Effector memory CD4-positive, alpha-beta T cell (primary cell): ENCODE results near the gene CNOT9.

Experiments
- DNase-seq, 3 donors: peaks; one replicate each; pipeline ENCODE4 v3.0.0-alpha.2; 2020
- H3K27ac ChIP-seq: 2 replicates; pipeline ENCODE4 v1.7.0; 2013; ENCODE audit warnings: mild to moderate bottlenecking, low read length, moderate library complexity; ENCODE audit not compliant: insufficient read depth, poor library complexity, severe bottlenecking
- H3K27me3 ChIP-seq: replicated peaks from 2 replicates; pipeline ENCODE4 v1.7.0; 2013; ENCODE audit warnings: mild to moderate bottlenecking, low read length; ENCODE audit not compliant: insufficient read depth, control insufficient read depth, poor library complexity, severe bottlenecking
- H3K36me3 ChIP-seq: 2 replicates; pipeline ENCODE4 v1.7.0; 2013; ENCODE audit warnings: mild to moderate bottlenecking, low read length, moderate library complexity; ENCODE audit not compliant: control insufficient read depth, insufficient read depth
- H3K4me1 ChIP-seq: 2 replicates; pipeline ENCODE4 v1.7.0; 2013; ENCODE audit warnings: low read length, mild to moderate bottlenecking; ENCODE audit not compliant: control insufficient read depth, insufficient read depth, poor library complexity, severe bottlenecking
- H3K4me3 ChIP-seq: 2 replicates; pipeline ENCODE4 v1.7.0; 2013; ENCODE audit warnings: low read length, low read depth, mild to moderate bottlenecking; ENCODE audit not compliant: insufficient read depth, poor library complexity, severe bottlenecking
- H3K9me3 ChIP-seq: 2 replicates; pipeline ENCODE4 v1.7.0; 2013; ENCODE audit warnings: mild to moderate bottlenecking, low read length, moderate library complexity; ENCODE audit not compliant: control insufficient read depth

Gene CNOT9

GRCh38 chr2:218618102-218618860 is 49.6 kb downstream of the CNOT9 start:
- no peaks in the 10 kb centered on the region for H3K4me1 ChIP-seq
- H3K4me3 ChIP-seq, result no peak overlapping the region
- H3K9me3 ChIP-seq, result no peaks in the 10 kb centered on the region
- no peak overlapping the region for H3K27ac ChIP-seq
- no peak for DNase-seq
- H3K27me3 ChIP-seq, result no peaks in the 10 kb centered on the region
- no peaks in the 10 kb centered on the region for H3K36me3 ChIP-seq

GRCh38 chr2:218621007-218621406 is 52.4 kb downstream of the CNOT9 start:
- Histone ChIP-seq H3K36me3 (no peaks in the 10 kb centered on the region), H3K9me3 (no peaks in the 10 kb centered on the region), H3K4me3 (no peak overlapping the region), H3K27ac (no peak overlapping the region), H3K27me3 (no peaks in the 10 kb centered on the region), H3K4me1 (no peaks in the 10 kb centered on the region)
- DNase-seq, result no peak

GRCh38 chr2:218622606-218623365 is 54.1 kb downstream of the CNOT9 start:
- H3K27ac ChIP-seq, result no peak overlapping the region
- H3K4me1 ChIP-seq, result no peaks in the 10 kb centered on the region
- H3K27me3 ChIP-seq, result no peaks in the 10 kb centered on the region
- H3K4me3 ChIP-seq, result no peak overlapping the region
- DNase-seq, result no peak
- no peaks in the 10 kb centered on the region for H3K9me3 ChIP-seq
- H3K36me3 ChIP-seq, result no peaks in the 10 kb centered on the region

- no peaks in the 10 kb centered on the region for H3K36me3 ChIP-seq
- H3K4me1 ChIP-seq, result no peaks in the 10 kb centered on the region
- DNase-seq, result no peak
- no peaks in the 10 kb centered on the region for H3K9me3 ChIP-seq
- no peaks in the 10 kb centered on the region for H3K27me3 ChIP-seq
- H3K4me3 ChIP-seq, result no peak overlapping the region
- H3K27ac ChIP-seq, result no peak overlapping the region
These were observed 54.7 kb downstream of the CNOT9 start for GRCh38 chr2:218623366-218623705.

- DNase-seq, result no peak
- no peaks in the 10 kb centered on the region for H3K9me3 ChIP-seq
- no peak overlapping the region for H3K4me3 ChIP-seq
- H3K36me3 ChIP-seq, result no peaks in the 10 kb centered on the region
- no peaks in the 10 kb centered on the region for H3K27me3 ChIP-seq
- no peaks in the 10 kb centered on the region for H3K4me1 ChIP-seq
- no peak overlapping the region for H3K27ac ChIP-seq
These were observed 57.7 kb downstream of the CNOT9 start for GRCh38 chr2:218626369-218626768.

DNA sequence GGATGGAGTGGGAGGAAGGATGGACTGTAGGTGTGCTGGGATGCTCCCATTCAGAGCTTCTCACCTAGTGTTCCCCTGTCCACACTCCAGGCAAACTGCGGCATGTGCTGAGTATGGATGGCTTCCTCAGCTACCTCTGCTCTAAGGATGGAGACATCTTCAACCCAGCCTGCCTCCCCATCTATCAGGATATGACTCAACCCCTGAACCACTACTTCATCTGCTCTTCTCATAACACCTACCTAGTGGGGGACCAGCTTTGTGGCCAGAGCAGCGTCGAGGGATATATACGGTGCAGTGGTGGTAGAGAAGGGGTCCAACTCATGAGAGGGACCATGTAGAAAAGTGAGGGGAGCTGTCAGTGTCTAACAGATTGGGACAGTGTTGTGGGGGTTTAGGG is 59.3 kb downstream of the CNOT9 start:
- Histone ChIP-seq H3K4me1 (no peaks in the 10 kb centered on the region), H3K27ac (no peak overlapping the region), H3K4me3 (no peak overlapping the region), H3K9me3 (no peaks in the 10 kb centered on the region), H3K36me3 (no peaks in the 10 kb centered on the region), H3K27me3 (no peaks in the 10 kb centered on the region)
- DNase-seq, result no peak

GRCh38 chr2:218631837-218632236 is 63.2 kb downstream of the CNOT9 start:
- H3K4me1 ChIP-seq, result no peaks in the 10 kb centered on the region
- no peaks in the 10 kb centered on the region for H3K27me3 ChIP-seq
- no peak overlapping the region for H3K27ac ChIP-seq
- no peak for DNase-seq
- no peak overlapping the region for H3K4me3 ChIP-seq
- peaks cover 21% of the 10 kb centered on the region for H3K36me3 ChIP-seq
- no peaks in the 10 kb centered on the region for H3K9me3 ChIP-seq

- H3K4me3 ChIP-seq, result no peak overlapping the region
- peaks cover 56% of the 10 kb centered on the region for H3K36me3 ChIP-seq
- DNase-seq, result no peak
- no peak overlapping the region for H3K27ac ChIP-seq
- H3K27me3 ChIP-seq, result no peaks in the 10 kb centered on the region
- H3K4me1 ChIP-seq, result no peaks in the 10 kb centered on the region
- H3K9me3 ChIP-seq, result no peaks in the 10 kb centered on the region
These were observed 67.1 kb downstream of the CNOT9 start for GRCh38 chr2:218635719-218636118.

GRCh38 chr2:218638372-218638771 is 69.7 kb downstream of the CNOT9 start:
- no peak for DNase-seq
- peaks cover 77% of the 10 kb centered on the region for H3K36me3 ChIP-seq
- no peak overlapping the region for H3K27ac ChIP-seq
- no peaks in the 10 kb centered on the region for H3K4me1 ChIP-seq
- no peaks in the 10 kb centered on the region for H3K27me3 ChIP-seq
- H3K4me3 ChIP-seq, result no peak overlapping the region
- H3K9me3 ChIP-seq, result no peaks in the 10 kb centered on the region

GRCh38 chr2:218642121-218642656 is 73.5 kb downstream of the CNOT9 start:
- no peak for DNase-seq
- Histone ChIP-seq H3K9me3 (no peaks in the 10 kb centered on the region), H3K27ac (no peak overlapping the region), H3K36me3 (peaks cover 85% of the 10 kb centered on the region), H3K4me3 (no peak overlapping the region), H3K4me1 (no peaks in the 10 kb centered on the region), H3K27me3 (no peaks in the 10 kb centered on the region)
